ENCODE results near the gene JAG2.

The JAG2 gene

GRCh38 chr14:105091517-105092170 lies 76.9 kb downstream of the JAG2 start:
- Histone ChIP-seq H3K27ac (ENCODE audit: low read length) (no peak overlapping the region), H3K4me3 (ENCODE audit: low read depth in 1 of 2, low read length in 2 of 2) (no peak overlapping the region), H3K4me2 (ENCODE audit: insufficient read depth, low read length) (no peak overlapping the region), H4K20me1 (ENCODE audit: insufficient read depth, low read length) (peaks cover 4% of the 10 kb centered on the region), H3K36me3 (ENCODE audit: insufficient read depth, low read length) (no peaks in the 10 kb centered on the region), H3K4me1 (ENCODE audit: insufficient read depth, low read length) (peaks cover 26% of the 10 kb centered on the region), H3K27me3 (ENCODE audit: insufficient read depth, low read length, poor library complexity) (no peaks in the 10 kb centered on the region), H3K9me3 (ENCODE audit: insufficient read depth, low read length, severe bottlenecking) (no peaks in the 10 kb centered on the region), H3K79me2 (ENCODE audit: insufficient read depth, low read length) (no peaks in the 10 kb centered on the region), H3K9ac (ENCODE audit: low read depth, low read length) (no peak overlapping the region), H2AFZ (ENCODE audit: low read depth, low read length) (no peak overlapping the region)
- no peak for DNase-seq
- TF ChIP-seq, protein P1, sequence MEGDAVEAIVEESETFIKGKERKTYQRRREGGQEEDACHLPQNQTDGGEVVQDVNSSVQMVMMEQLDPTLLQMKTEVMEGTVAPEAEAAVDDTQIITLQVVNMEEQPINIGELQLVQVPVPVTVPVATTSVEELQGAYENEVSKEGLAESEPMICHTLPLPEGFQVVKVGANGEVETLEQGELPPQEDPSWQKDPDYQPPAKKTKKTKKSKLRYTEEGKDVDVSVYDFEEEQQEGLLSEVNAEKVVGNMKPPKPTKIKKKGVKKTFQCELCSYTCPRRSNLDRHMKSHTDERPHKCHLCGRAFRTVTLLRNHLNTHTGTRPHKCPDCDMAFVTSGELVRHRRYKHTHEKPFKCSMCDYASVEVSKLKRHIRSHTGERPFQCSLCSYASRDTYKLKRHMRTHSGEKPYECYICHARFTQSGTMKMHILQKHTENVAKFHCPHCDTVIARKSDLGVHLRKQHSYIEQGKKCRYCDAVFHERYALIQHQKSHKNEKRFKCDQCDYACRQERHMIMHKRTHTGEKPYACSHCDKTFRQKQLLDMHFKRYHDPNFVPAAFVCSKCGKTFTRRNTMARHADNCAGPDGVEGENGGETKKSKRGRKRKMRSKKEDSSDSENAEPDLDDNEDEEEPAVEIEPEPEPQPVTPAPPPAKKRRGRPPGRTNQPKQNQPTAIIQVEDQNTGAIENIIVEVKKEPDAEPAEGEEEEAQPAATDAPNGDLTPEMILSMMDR (IDR thresholded peaks at IDR 0.05; ENCODE audit: borderline replicate concordance, extremely low read depth, low read length, poor library complexity, severe bottlenecking) = no peak
- no peak for TF ChIP-seq EZH2 (IDR thresholded peaks at IDR 0.05; ENCODE audit: borderline replicate concordance, low read depth, low read length, severe bottlenecking)
- ATAC-seq (ENCODE audit: insufficient read depth, low read depth) = no peak

- Histone ChIP-seq H3K9ac (ENCODE audit: low read depth, low read length) (0 out of 2 replicates have a peak overlapping the region, but pooled peaks have one; percentile 15), H3K36me3 (ENCODE audit: insufficient read depth, low read length) (no peaks in the 10 kb centered on the region), H3K27ac (ENCODE audit: low read length) (no peak overlapping the region), H4K20me1 (ENCODE audit: insufficient read depth, low read length) (peaks cover 6% of the 10 kb centered on the region), H3K9me3 (ENCODE audit: insufficient read depth, low read length, severe bottlenecking) (no peaks in the 10 kb centered on the region), H3K4me3 (ENCODE audit: low read depth in 1 of 2, low read length in 2 of 2) (no peak overlapping the region), H3K4me2 (ENCODE audit: insufficient read depth, low read length) (no peak overlapping the region), H3K79me2 (ENCODE audit: insufficient read depth, low read length) (no peaks in the 10 kb centered on the region), H3K27me3 (ENCODE audit: insufficient read depth, low read length, poor library complexity) (no peaks in the 10 kb centered on the region), H2AFZ (ENCODE audit: low read depth, low read length) (no peak overlapping the region), H3K4me1 (ENCODE audit: insufficient read depth, low read length) (peaks cover 26% of the 10 kb centered on the region)
- ATAC-seq (ENCODE audit: insufficient read depth, low read depth) = no peak
- no peak for TF ChIP-seq EZH2 (IDR thresholded peaks at IDR 0.05; ENCODE audit: borderline replicate concordance, low read depth, low read length, severe bottlenecking)
- TF ChIP-seq, protein P1 (IDR thresholded peaks at IDR 0.05; ENCODE audit: borderline replicate concordance, extremely low read depth, low read length, poor library complexity, severe bottlenecking) = no peak
- no peak for DNase-seq
These were observed 77.5 kb downstream of the JAG2 start for GRCh38 chr14:105091054-105091516.

All from DND-41 (cell line).